Measurements from ENCODE around the gene ABHD14A.

DNA sequence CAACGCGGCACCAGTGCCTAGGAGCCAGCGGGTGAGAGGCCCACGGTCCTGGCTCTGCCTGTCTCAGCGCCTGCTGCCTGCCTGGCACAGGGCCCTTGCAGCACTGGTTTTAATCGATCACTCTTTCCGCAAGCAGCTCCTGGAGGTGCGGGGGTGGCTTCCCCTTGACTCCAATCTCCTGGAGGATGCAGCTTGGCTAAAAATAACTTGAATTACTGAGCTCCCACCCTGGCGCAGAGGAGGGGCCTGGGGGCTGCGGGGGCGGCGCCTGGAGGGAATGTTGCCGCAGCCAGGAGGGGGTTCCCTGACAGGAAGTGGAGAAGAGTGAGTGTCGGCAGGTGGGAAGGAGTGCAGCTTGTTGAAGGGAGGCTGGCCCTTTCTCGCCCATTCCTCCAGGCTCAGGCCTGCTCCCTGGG is 30.7 kb downstream of the ABHD14A start:
- TF ChIP-seq, protein P1, sequence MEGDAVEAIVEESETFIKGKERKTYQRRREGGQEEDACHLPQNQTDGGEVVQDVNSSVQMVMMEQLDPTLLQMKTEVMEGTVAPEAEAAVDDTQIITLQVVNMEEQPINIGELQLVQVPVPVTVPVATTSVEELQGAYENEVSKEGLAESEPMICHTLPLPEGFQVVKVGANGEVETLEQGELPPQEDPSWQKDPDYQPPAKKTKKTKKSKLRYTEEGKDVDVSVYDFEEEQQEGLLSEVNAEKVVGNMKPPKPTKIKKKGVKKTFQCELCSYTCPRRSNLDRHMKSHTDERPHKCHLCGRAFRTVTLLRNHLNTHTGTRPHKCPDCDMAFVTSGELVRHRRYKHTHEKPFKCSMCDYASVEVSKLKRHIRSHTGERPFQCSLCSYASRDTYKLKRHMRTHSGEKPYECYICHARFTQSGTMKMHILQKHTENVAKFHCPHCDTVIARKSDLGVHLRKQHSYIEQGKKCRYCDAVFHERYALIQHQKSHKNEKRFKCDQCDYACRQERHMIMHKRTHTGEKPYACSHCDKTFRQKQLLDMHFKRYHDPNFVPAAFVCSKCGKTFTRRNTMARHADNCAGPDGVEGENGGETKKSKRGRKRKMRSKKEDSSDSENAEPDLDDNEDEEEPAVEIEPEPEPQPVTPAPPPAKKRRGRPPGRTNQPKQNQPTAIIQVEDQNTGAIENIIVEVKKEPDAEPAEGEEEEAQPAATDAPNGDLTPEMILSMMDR (IDR thresholded peaks at IDR 0.05 in 8 of 11, conservative IDR thresholded peaks at IDR 0.05 in 3 of 11), result no peak
- TF ChIP-seq POLR2A (IDR thresholded peaks at IDR 0.05) (no peak), POLR2AphosphoS5 (IDR thresholded peaks at IDR 0.05) (peak in 2 of 3 donors; percentile 55 to 56)

All from spleen (tissue), 7 donors.